NT2/D1 (cell line): Measurements from ENCODE around the gene MAGEH1.
"Not testable (repeated sequence)": the region's sequence is repeated elsewhere in the genome, so short reads cannot be mapped to it uniquely, and the experiment has no call there.

ENCODE experiments used
- SUZ12 ChIP-seq: IDR thresholded peaks from 2 replicates; pipeline ENCODE4 v1.6.1; 2011; ENCODE audit not compliant: insufficient read length, insufficient read depth; ENCODE audit errors: extremely low read depth
- YY1 ChIP-seq: IDR thresholded peaks from 2 replicates; pipeline ENCODE4 v1.6.1; 2011; ENCODE audit not compliant: insufficient read length, insufficient read depth
- ZNF274 ChIP-seq: IDR thresholded peaks from 2 replicates; pipeline ENCODE4 v1.6.1; 2011; ENCODE audit warnings: mild to moderate bottlenecking, low read depth, low read length

DNA sequence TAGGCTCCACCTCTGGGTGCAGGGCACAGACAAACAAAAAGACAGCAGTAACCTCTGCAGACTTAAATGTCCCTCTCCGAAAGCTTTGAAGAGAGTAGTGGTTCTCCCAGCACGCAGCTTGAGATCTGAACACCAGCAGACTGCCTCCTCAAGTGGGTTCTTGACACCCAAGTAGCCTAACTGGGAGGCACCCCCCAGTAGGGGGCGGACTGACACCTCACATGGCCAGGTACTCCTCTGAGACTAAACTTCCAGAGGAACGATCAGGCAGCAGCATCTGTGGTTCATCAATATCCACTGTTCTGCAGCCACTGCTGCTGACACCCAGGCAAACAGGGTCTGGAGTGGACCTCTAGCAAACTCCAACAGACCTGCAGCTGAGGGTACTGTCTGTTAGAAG lies 24.8 kb upstream of the MAGEH1 start:
- not testable (repeated sequence) for TF ChIP-seq SUZ12, ZNF274, YY1
